ENCODE measurements around the gene STXBP1.

The STXBP1 gene

DNA sequence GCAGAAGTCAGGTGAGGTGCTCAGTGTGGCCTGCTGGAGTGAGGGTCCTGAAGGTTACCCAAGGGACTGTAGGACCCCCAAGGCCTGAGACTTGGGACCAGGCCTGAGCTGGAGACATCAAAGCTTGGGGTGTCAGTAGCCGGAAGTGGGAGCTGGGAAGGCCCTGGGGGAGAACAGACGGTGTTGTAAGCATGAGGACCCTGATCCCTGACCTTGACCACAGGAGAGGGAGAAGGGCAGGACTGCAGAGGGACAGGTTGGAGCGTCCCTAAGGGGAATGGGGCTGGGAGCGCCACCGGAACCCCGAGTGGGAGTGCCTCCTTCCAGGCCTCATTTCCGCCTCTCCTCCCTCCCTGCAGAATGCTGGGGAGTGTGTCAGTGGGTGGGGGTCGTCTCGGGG, 104.3 kb downstream of the STXBP1 start:
- DNase-seq, result no peak

DNA sequence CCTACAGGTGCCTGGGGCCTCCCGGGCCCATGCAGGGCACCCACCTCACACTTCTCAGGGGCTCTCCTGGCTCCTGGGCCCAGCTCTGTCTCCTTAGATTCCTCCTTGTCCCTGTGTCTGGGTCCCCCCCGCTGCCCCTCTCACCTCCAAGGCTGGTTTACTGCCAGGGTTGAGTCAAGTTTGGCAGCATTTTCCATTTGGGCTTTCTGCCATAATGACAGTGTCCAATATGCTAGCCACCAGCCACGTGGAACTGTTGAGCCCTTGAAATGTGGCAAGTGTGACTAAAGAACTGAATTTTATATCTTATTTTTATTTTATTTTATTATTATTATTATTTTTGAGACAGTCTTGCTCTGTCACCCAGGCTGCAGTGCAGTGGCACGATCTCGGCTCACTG, 105.7 kb downstream of the STXBP1 start:
- DNase-seq, result no peak

DNA sequence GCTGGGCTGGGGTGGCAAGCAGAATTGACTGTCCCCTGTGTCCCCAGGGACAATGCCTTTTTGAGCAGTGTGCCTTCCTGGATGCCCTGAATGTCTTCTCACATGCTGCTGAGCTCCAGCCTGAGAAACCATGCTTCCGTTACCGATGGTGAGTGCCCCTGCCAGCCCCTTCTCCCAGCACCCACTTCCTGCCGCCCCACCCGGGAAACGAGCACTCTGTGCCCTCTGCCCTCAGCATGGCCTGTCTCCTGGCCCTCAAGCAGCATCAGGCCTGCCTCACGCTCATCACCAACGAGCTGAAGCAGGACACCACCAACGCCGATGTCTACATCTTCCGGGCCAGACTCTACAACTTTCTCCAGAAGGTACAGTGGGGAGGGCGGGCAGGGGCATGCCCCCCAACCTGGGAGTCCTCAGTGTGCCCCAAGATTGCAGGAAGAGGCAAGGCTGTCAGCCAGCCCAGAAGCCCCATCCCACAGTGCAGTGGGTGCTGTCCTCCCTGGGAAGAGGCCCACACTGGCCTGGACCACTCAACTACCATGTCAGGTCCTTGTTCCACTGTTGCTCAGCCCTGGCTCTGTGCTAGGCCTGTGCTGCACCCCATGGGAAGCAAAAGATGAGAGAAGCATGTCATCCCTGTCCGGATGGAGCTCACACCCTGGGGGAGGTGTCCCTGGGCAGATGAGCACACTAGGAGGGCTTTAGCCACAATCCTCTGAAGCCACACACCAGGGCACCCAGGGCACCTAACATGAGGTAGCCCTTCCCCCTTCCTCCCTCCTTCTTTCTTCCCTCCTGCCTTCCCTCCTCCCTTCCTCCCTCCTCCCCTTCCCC, 108.2 kb downstream of the STXBP1 start:
- no peak for DNase-seq

DNA sequence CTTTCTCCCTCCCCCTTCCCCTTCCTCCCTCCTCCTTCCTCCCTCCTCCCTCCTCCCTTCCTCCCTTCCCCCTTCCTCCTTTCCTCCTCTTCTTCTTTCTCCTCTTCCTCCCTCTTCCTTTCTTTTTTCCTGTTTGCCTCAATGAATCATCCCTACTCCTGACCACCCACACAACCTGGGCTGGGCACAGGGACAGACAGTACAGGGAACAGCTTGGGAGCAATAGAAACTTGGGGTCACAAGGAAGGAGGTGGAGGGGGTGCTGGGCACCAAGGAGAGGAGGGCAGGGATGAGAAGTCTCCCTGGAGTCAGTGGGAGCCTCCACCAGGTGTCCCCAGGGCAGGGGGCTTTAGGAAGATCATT, 108.8 kb downstream of the STXBP1 start:
- DNase-seq, result no peak

DNA sequence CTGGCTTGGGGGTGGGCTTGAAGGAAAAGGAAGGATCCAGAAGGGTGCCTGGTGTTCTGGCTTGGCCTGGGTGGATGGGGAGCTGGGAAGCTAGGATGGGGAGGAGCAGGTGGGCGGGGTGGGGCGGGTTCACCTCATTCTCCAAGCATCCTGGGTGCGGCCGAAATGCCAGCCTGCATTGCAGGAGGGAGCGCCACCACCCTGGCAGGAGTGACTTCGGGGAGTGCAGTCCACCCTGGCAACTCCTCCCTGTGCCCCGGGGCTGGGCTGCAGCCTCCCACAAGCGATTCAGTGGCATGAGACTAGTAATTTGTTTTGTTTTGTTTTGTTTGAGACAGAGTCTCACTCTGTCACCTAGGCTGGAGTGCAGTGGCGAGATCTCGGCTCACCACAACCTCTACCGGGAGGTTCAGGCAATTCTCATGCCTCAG, 109.3 kb downstream of the STXBP1 start:
- DNase-seq, result no peak

DNA sequence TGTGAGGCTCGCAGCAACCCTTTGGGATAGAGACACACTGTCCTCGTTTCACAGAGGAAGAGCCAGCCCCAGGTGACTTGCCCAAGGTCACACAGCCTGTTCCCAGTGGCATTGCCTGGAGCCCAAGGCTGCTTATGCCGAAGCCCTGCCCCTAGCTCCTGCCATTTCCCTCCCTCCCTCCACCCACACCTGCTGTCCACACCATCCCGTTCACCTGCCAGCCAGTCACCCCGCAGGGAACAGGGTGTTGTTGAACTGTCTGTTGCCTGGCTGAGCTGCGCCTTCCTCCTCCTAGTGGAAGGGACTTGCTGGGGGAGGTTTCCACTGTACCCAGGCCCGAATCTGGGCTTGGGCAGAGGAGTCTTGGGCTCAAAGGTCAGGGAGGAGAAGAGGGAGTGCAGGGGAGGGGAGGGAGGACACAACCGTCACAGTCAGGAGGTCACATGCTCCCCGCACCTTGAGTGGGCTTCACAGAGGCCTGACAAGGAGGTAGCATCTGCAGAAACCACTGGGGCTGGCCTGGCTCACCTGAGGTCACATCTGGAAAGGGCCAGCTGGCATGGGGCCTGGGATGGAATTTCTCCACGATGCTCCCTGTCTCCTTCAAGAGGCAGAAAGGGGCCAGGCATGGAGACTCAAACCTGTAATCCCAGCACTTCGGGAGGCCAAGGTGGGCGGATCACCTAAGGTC, 110.1 kb downstream of the STXBP1 start:
- no peak for DNase-seq

DNA sequence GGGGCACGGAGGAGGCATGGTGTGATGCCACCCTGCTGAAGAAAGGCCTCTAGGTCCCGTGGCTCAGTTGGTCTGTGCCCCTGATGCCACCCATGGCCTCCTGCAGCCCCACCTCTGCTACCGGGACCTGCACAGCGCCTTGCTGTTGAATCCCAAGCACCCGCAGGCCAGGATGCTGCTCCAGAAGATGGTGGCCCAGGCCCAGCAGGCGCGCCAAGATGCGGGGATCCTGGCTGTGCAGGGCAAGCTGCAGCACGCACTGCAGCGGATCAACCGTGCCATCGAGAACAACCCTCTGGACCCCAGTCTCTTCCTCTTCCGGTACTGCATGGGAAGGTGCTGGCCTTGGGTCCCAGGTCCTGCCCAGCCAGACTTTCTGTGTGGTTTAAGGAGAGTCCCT, 110.9 kb downstream of the STXBP1 start:
- DNase-seq, result no peak

DNA sequence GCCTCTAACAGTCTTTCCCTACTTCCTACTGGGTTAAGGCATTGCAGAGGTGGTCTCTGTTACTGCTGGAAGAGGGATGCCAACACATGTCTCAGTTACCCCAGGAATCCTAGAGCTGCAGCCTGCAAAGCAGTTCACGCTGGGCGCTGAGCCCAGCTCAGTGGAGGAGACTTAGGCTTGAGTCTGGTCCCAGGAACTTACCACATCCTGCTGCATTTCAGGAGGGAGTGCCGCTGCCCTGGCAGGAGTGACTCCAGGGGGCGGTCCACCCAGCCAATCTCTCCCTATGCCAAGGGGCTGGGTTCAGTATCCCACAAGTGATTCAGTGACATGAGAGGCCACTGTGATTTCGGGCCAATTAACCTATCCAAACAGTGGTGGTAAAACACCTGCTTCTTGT, 111.4 kb downstream of the STXBP1 start:
- no peak for DNase-seq

DNA sequence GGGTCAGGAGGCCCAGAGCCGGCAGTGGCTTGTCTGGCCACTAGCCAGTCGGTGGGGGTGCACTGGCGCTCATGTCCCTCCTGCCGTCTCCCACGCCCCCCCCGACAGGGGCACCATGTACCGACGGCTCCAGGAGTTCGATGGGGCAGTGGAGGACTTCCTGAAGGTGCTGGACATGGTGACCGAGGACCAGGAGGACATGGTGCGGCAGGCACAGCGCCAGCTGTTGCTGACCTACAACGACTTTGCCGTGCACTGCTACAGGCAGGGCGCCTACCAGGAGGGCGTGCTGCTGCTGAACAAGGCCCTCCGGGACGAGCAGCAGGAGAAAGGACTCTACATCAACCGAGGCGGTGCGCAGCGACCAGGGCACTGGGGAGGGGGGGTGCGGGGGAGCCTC, 111.9 kb downstream of the STXBP1 start:
- DNase-seq, result no peak

DNA sequence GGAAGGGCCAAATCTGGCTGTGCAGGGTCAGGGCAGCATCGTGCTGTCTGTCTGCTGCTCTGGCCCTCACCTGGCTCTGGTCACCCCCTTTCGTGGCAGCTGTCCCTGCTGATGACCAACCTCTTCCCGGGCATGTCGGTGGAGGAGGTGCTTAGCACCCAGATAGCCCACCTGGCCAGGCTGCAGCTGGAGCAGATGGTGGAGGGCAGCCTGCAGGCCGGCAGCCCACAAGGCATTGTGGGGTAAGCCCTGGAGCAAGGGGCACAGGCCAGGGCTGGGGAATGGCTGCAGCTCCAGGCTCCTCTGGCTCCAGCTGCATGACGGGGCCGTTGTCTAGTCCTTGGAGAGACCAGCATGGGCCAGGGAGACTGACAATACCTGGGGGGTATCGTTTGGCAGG, 114.8 kb downstream of the STXBP1 start:
- no peak for DNase-seq

DNA sequence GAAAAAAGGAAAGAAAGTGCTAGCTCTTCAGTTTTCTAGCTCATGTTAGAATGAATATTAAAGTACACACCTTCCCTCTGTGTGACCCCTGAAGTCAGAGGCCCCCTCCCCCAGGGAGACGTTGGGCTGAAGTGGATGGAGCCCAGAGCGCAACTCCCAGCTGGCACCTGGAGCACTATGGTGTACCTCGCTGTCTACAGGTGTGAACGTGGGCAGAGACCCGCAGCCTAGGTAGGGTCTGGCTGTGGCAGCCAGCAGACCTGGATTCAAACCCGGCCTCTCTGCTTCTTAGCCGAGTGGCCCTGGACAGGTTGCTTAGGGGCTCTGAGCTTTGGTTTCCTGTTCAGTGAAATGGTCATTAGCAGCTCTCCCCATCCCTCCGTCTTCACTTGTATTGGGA, 116.7 kb downstream of the STXBP1 start:
- DNase-seq, result no peak

DNA sequence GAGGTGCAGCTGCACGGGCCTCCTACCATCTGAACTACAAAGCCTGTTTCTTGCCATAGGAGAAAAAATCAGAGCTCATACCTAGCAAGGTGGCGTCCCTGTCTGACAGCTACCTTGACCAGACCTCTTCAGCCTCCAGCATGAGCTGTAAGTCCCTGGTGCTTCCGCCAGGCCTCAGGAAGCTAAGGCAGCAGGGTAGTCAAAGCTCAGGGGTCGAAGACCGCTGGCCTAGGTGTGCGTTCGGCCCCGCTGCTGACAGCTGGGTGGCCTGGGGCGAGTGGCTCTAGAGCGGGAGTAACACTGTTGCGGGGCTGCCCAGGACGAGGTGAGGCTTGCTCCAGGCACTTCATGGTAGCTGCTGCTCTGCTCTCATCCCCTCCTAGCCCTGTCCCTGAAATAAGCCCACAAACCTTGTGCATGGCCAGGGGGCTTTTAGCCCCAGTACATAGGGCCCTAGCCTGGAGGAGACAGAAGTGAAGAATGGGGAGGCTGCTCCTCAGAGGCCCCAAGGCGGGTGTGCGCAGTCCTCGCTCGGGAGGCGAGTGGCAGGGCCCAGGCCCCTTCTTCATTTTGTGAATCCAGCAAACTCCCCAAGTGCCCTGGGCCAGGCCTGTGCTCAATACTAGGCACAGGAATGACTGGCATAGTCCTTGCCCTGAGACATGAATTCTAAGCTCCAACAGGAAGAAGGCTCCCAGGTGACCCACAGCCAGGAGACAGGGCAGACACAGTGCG, 117.6 kb downstream of the STXBP1 start:
- no peak for DNase-seq

DNA sequence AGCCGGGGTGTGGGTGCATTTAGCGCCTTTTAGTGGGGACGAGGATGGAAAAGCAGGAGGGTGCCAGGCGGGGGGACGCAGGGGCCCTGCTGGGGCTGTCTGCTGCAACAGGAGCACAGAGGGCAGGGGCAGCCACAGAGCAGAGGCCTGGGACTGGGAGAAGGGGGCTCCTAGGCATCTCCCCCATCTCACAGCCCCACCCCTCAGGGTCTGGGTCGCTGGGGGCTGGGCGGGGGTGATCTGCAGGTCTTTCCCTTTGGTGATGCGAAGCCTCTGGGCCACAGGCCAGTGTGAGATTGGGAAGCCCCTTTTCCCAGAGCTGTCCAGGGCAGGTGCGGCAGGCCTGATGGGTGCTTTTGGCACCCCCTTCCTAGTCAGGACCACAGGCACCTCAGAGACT, 118.2 kb downstream of the STXBP1 start:
- no peak for DNase-seq

DNA sequence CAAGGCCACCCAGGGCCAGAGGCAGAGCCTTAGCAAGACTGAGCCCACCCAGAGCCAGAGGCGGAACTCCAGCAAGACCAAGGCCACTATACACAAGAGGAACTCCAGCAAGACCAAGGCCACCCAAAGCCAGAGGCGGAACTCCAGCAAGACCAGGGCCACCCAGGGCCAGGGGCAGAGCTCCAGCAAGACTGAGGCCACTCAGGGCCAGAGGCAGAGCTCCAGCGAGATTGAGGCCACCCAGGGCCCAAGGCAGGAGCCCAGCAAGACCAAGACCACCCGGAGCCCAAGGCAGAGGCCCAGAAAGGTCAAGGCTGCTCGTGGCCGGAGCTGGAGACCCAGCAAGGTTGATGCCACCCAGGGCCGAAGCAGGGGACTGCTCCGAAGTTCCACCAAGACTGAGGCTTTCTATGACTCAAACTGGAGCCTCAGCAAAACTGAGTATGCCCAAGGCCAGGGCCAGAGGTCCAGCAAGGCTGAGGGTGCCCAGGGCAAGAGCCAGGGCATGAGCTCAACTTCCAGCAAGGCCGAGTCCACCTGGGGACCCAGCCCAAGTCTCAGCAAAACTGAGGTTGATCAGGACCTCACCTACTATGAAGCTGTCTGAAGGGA, 118.8 kb downstream of the STXBP1 start:
- no peak for DNase-seq

DNA sequence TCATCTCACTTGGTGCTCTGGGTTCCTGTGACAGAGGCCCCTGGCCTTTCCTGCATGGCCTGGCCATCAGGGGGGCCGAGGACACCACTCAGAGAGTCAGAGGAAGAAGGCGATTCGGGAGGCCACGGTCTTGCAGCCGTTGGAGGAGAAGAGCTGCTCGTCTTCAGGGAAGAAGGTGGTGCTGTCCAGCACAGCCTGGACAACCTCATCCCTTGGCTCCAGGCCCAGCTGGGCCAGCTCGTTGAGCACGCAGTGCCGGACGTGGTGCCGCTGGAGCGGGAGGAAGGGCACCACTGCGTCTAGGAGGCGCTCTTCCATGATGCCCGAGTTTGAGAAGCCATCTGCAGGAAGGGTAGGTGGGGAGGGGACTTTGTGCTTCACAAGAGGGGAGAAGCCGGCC, 119.9 kb downstream of the STXBP1 start:
- DNase-seq, result no peak

DNA sequence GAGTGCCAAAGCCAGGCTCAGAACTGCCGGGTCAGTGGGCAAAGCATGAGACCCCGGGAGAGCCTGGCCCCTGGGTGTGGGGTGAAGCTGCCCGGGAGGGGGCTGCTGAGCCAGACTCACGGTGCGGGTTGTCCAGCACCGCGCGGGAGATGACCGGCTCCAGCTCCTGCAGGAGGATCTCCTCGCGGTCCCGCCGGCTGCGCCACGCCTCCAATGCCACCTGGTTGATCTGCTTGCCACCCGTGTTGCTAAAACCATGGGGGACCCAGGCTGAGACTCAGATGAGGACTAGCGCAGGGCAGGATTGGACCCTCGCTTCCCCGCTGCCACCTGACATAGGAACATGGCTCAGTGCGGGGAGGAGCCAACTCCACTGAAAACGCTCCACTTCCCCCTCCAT, 120.4 kb downstream of the STXBP1 start:
- DNase-seq, result no peak

DNA sequence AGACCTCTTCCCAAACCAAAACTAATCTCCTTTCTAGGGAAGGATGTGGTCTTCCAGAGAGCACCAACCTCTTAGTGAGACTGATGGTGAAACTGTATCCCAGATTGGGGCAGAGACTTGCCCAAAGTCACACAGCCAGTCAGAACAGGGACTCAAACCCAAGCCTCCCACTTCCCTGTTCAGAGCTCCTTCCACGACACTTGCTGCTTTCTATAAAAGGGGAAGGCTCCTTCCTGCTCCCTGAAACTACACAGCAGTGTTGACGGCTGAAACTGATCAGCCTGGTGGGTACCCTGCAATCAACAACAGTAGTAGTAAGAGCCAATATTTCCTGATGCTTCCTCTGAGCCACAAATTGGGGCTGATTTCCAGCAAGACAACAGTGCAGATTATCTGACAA, 121.5 kb downstream of the STXBP1 start:
- no peak for DNase-seq

DNA sequence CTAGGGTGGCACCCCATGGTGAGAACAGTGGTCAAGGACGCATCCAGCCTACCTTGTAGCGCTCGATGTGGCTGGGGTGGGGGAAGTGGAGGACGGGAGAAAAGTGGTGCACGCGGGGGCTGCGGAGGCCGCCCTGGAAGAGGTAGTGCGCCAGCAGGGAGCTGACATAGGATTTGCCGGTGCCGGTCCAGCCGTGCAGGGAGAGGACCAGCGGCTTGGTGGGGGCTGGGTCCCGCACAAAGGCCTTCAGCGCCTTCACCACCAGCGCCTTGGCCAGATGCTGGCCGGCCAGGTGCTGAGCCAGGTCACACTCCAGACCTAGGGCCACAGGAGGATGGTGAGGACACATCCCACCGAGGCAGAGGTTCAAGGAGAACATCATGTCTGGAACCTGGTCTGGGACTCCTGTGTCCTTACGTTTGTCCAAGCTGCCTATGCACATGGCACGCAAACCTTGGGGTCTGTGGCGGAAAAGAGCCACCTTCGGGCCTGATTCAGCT, 122.2 kb downstream of the STXBP1 start:
- no peak for DNase-seq

DNA sequence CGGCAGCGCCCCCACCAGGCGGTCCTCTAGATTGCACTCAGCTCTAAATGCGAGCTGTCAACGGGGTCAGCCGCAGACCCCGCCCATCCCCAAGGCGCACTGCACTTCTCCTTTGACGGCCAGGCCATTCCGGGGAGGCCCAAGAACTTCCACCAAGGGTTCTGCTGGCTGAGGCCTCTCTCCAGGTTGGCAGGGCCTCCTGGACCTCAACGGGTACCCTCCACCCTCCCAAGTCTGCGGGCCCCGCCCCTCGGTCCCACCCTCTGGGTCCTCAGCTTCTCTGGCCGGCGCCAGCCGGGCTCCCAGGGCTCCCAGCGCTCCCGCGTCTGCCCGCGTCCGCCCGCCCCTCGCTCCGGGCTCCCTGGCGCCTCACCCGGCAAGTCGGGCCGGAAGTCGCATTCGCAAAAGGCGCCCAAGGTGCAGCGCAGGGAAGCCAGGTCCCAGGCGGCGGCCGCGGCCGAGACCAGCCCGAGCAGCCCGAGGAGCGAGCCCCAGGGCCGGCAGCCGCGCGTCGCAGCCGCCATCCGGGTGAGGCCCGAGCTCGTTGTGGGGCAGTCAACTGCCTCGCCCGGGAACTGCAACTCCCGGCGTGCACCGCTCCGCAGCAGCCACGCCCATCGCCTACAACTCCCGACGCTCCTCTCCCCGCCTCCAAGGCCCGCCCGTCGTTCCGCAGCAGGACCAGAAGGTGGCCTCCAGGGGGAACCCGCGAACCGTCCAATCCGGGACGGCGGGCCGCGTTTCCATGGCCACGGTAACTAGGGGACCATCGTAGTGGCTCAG, 122.9 kb downstream of the STXBP1 start, which contains the start of gene TOR2A:
Gene TOR2A, minus strand, starts transcription at position 548 of the 783 bp plus-strand sequence. Its CDS starts 24 bp downstream, at position 524.
- peak; percentile 96 for DNase-seq

DNA sequence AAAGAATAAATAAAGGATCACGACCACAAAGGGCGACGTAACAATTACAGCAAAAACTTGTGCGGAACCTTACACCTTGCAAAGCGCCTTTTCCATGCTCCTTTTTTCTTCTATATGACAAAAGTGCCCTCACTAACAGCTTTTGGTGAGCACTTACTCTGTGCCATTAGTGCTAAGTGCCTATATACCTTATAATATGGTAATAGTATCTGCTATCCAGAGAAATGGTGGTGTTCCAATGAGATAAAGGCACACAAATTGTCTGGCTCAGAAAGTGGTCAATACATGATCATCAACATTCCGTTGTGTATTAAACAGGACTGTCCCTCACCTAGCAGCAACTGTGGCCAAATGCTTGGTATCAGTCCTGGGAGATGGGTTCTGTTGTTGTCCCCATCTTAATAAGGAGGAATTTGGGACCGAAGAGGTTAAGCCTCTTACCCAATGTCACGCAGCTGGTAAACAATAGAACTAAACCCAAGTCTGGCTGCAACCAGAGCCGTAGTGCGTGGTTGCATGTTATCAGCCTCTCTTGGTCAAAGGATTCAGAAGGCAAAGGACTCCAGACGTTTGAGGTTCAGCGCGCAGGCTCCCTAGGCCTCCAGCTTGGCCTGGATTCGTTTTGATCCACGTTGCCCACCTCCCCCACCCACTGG, 123.6 kb downstream of the STXBP1 start:
- no peak for DNase-seq

DNA sequence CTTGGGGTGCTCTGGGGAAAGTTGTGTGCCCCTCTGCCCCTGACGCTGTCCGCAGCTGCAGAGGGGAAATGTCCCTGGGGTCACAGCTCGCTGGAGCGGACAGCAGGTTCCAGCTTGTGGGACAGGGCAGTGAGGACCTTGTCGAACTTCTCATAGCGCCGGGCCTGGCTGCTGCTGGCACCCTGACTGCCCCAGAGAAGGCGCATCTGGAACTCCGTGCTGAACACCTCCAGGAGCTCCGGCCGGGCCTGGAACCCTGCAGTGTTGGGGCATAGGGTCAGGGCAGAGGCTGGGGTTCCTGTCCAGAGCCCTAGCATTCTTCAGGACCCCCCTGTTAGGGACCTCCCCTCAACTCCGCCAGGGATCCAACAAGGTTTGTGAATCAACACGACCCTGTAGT, 126.6 kb downstream of the STXBP1 start:
- DNase-seq, result no peak

Data from GDM1 (cell line).